GM23338 (cell line): ENCODE measurements around the gene GCC1.

Experiments
- EZH2 ChIP-seq: fragments of 200-600 bp; sonication (generic); IDR thresholded peaks from one replicate; pipeline ENCODE4 v1.8.0; 2017; ENCODE audit warnings: antibody characterized with exemption, mild to moderate bottlenecking, low read depth; ENCODE audit not compliant: unreplicated experiment
- EZH2phosphoT487 ChIP-seq: fragments of 200-600 bp; sonication (generic); IDR thresholded peaks from one replicate; pipeline ENCODE4 v1.8.1; 2018; ENCODE audit warnings: antibody characterized with exemption; ENCODE audit not compliant: unreplicated experiment
- TF ChIP-seq, protein P1 (sequence below), 2 experiments: fragments of 200-600 bp in 1 of 2; sonication (generic) in 1 of 2; conservative IDR thresholded peaks; 2 replicates each; pipeline versions ENCODE4 v1.5.1 to v1.6.1; 2016 to 2017; ENCODE audit warnings: antibody characterized with exemption in 2 of 2, low read depth in 2 of 2, mild to moderate bottlenecking in 2 of 2, moderate library complexity in 1 of 2
- TF ChIP-seq, protein P2 (sequence below): IDR thresholded peaks from one replicate; pipeline ENCODE4 v1.6.1; 2018; ENCODE audit warnings: antibody characterized with exemption; ENCODE audit not compliant: unreplicated experiment

DNA sequence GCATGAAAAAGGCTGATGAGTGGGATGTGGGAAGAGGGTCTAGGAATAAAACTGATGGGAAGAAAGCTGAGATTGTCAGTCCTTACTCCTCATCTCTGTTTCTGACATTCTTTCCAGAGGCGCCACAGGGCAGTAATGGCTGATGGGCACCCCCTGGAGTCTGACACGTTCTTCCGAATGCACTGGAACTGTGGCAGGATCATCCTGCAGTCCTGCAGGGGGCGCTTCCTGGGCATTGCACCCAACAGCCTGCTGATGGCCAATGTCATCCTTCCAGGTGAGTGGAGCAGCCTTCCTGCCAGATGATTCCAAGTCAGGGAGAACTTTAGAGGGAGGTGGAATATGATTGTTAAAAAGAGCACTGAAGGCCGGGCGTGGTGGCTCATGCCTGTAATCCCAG, 12.9 kb upstream of the GCC1 start:
- TF ChIP-seq, protein P1, sequence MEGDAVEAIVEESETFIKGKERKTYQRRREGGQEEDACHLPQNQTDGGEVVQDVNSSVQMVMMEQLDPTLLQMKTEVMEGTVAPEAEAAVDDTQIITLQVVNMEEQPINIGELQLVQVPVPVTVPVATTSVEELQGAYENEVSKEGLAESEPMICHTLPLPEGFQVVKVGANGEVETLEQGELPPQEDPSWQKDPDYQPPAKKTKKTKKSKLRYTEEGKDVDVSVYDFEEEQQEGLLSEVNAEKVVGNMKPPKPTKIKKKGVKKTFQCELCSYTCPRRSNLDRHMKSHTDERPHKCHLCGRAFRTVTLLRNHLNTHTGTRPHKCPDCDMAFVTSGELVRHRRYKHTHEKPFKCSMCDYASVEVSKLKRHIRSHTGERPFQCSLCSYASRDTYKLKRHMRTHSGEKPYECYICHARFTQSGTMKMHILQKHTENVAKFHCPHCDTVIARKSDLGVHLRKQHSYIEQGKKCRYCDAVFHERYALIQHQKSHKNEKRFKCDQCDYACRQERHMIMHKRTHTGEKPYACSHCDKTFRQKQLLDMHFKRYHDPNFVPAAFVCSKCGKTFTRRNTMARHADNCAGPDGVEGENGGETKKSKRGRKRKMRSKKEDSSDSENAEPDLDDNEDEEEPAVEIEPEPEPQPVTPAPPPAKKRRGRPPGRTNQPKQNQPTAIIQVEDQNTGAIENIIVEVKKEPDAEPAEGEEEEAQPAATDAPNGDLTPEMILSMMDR (conservative IDR thresholded peaks at IDR 0.05; ENCODE audit: low read depth in 2 of 2) = peak; percentile 94 to 98
- no peak for TF ChIP-seq EZH2
- TF ChIP-seq EZH2phosphoT487 = no peak
- TF ChIP-seq, protein P2, sequence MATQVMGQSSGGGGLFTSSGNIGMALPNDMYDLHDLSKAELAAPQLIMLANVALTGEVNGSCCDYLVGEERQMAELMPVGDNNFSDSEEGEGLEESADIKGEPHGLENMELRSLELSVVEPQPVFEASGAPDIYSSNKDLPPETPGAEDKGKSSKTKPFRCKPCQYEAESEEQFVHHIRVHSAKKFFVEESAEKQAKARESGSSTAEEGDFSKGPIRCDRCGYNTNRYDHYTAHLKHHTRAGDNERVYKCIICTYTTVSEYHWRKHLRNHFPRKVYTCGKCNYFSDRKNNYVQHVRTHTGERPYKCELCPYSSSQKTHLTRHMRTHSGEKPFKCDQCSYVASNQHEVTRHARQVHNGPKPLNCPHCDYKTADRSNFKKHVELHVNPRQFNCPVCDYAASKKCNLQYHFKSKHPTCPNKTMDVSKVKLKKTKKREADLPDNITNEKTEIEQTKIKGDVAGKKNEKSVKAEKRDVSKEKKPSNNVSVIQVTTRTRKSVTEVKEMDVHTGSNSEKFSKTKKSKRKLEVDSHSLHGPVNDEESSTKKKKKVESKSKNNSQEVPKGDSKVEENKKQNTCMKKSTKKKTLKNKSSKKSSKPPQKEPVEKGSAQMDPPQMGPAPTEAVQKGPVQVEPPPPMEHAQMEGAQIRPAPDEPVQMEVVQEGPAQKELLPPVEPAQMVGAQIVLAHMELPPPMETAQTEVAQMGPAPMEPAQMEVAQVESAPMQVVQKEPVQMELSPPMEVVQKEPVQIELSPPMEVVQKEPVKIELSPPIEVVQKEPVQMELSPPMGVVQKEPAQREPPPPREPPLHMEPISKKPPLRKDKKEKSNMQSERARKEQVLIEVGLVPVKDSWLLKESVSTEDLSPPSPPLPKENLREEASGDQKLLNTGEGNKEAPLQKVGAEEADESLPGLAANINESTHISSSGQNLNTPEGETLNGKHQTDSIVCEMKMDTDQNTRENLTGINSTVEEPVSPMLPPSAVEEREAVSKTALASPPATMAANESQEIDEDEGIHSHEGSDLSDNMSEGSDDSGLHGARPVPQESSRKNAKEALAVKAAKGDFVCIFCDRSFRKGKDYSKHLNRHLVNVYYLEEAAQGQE = no peak
